NB4 (cell line): ENCODE measurements around the gene ATXN7.

Source experiments
- DNase-seq: peaks from one replicate; pipeline ENCODE4 v3.0.0; 2010; ENCODE audit warnings: low read depth
- H3K4me3 ChIP-seq: one replicate; pipeline ENCODE4 v1.5.1; 2011; ENCODE audit warnings: mild to moderate bottlenecking, low read depth, low read length, moderate library complexity
- CTCF ChIP-seq: IDR thresholded peaks from one replicate; pipeline ENCODE4 v1.5.1; 2012; ENCODE audit warnings: low read depth, low read length
- MAX ChIP-seq: IDR thresholded peaks from 2 replicates; pipeline ENCODE4 v1.6.1; 2011; ENCODE audit warnings: low read depth, low read length
- MYC ChIP-seq: IDR thresholded peaks from 2 replicates; pipeline ENCODE4 v1.6.1; 2011; ENCODE audit warnings: low read depth, low read length
- POLR2A ChIP-seq: IDR thresholded peaks from 2 replicates; pipeline ENCODE4 v1.6.1; 2011; ENCODE audit warnings: mild to moderate bottlenecking; ENCODE audit not compliant: insufficient read length; ENCODE audit errors: extremely low read depth

Gene ATXN7

GRCh38 chr3:63824309-63824708 lies 39.4 kb upstream of the ATXN7 start:
- no peak for DNase-seq
- TF ChIP-seq MAX (no peak), MYC (no peak), CTCF (no peak), POLR2A (no peak)

GRCh38 chr3:63830526-63830925 lies 33.1 kb upstream of the ATXN7 start:
- no peak for TF ChIP-seq MAX
- TF ChIP-seq POLR2A: no peak
- no peak for TF ChIP-seq MYC
- TF ChIP-seq CTCF: no peak
- H3K4me3 ChIP-seq: no peak overlapping the region
- no peak for DNase-seq

More at GRCh38 chr3:63824309-63824708, 39.4 kb upstream of the ATXN7 start:
- H3K4me3 ChIP-seq: no peak overlapping the region

- TF ChIP-seq POLR2A: no peak
- no peak for TF ChIP-seq MAX
- no peak for TF ChIP-seq CTCF
- no peak for TF ChIP-seq MYC
- DNase-seq: no peak
- no peak overlapping the region for H3K4me3 ChIP-seq
Observed at GRCh38 chr3:63832395-63832794, 31.3 kb upstream of the ATXN7 start.

GRCh38 chr3:63841704-63842103 lies 22.0 kb upstream of the ATXN7 start:
- TF ChIP-seq MAX (no peak), POLR2A (no peak), MYC (no peak), CTCF (no peak)
- no peak for DNase-seq

GRCh38 chr3:63842127-63842526 lies 21.5 kb upstream of the ATXN7 start:
- DNase-seq: no peak
- TF ChIP-seq MYC (no peak), POLR2A (no peak), CTCF (no peak), MAX (no peak)
- no peak overlapping the region for H3K4me3 ChIP-seq

More at GRCh38 chr3:63841704-63842103, 22.0 kb upstream of the ATXN7 start:
- H3K4me3 ChIP-seq: no peak overlapping the region

- TF ChIP-seq MYC (no peak), CTCF (no peak), MAX (no peak), POLR2A (no peak)
- no peak overlapping the region for H3K4me3 ChIP-seq
- DNase-seq: no peak
Observed at GRCh38 chr3:63845215-63845614, 18.5 kb upstream of the ATXN7 start.
